OCI-M2 (cell line): ENCODE data around the gene KLHL3.

Experiments used
- DNase-seq: peaks from one replicate; lab custom pipeline; 2025; ENCODE audit not compliant: unreplicated experiment; lab: John Stamatoyannopoulos, UW

KLHL3 gene

GRCh38 chr5:137612576-137612975, 123.3 kb downstream of the KLHL3 start:
- DNase-seq = no peak

- no peak for DNase-seq
Observed at GRCh38 chr5:137611794-137612435, 124.0 kb downstream of the KLHL3 start.

- DNase-seq = no peak
Observed at GRCh38 chr5:137611011-137611580, 124.8 kb downstream of the KLHL3 start.

- no peak for DNase-seq
Observed at GRCh38 chr5:137610598-137610997, 125.3 kb downstream of the KLHL3 start.

- DNase-seq = no peak
Observed at GRCh38 chr5:137609127-137609526, 126.8 kb downstream of the KLHL3 start.

- no peak for DNase-seq
Observed at GRCh38 chr5:137607771-137608170, 128.1 kb downstream of the KLHL3 start.

- no peak for DNase-seq
Observed at GRCh38 chr5:137606401-137606800, 129.5 kb downstream of the KLHL3 start.

GRCh38 chr5:137605411-137605810, 130.5 kb downstream of the KLHL3 start:
- DNase-seq = no peak

GRCh38 chr5:137604348-137605095, 131.4 kb downstream of the KLHL3 start:
- no peak for DNase-seq

GRCh38 chr5:137603891-137604290, 132.0 kb downstream of the KLHL3 start:
- DNase-seq = no peak

GRCh38 chr5:137603356-137603755, 132.5 kb downstream of the KLHL3 start:
- DNase-seq = no peak

GRCh38 chr5:137602721-137603273, 133.1 kb downstream of the KLHL3 start:
- DNase-seq = no peak

GRCh38 chr5:137600721-137601360, 135.0 kb downstream of the KLHL3 start:
- no peak for DNase-seq

GRCh38 chr5:137599457-137599856, 136.4 kb downstream of the KLHL3 start:
- no peak for DNase-seq

GRCh38 chr5:137598399-137598798, 137.5 kb downstream of the KLHL3 start:
- DNase-seq = no peak

GRCh38 chr5:137596941-137597340, 138.9 kb downstream of the KLHL3 start:
- DNase-seq = no peak

- DNase-seq = no peak
Observed at GRCh38 chr5:137595396-137596079, 140.4 kb downstream of the KLHL3 start.

GRCh38 chr5:137594717-137595116, 141.2 kb downstream of the KLHL3 start:
- no peak for DNase-seq

- DNase-seq = no peak
Observed at GRCh38 chr5:137592317-137592716, 143.6 kb downstream of the KLHL3 start.

- DNase-seq = no peak
Observed at GRCh38 chr5:137589185-137589584, 146.7 kb downstream of the KLHL3 start.

GRCh38 chr5:137587919-137588318, 148.0 kb downstream of the KLHL3 start:
- no peak for DNase-seq
